COLO668 (cell line): ENCODE data around the gene RHBDD1.
"Not testable (repeated sequence)": the region's sequence is repeated elsewhere in the genome, so short reads cannot be mapped to it uniquely, and the experiment has no call there.

Experiments used
- DNase-seq: peaks from one replicate; lab custom pipeline; 2025; ENCODE audit not compliant: unreplicated experiment; lab: John Stamatoyannopoulos, UW

Gene RHBDD1

DNA sequence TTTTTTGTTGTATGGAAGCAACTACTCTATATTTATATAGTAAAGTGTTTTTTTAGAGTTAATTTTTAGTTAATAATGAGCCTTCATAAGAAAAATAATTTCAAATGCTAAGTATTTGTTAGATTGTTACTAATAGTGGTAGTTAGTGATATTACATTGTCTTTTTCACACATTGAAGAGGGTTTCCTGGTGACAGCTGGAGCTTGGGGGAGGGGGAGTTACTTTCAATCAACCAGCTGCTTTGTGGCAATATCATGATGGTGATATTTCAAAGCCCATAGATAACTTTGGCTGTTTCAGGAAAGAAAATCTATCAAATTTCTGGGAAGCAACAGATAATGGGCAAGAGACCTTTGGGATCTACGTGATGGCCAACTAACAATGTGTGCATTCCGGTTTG, 4.1 kb downstream of the RHBDD1 start:
- DNase-seq, result peak; percentile 42

GRCh38 chr2:226843001-226843400, 7.1 kb downstream of the RHBDD1 start:
- not testable (repeated sequence) for DNase-seq

DNA sequence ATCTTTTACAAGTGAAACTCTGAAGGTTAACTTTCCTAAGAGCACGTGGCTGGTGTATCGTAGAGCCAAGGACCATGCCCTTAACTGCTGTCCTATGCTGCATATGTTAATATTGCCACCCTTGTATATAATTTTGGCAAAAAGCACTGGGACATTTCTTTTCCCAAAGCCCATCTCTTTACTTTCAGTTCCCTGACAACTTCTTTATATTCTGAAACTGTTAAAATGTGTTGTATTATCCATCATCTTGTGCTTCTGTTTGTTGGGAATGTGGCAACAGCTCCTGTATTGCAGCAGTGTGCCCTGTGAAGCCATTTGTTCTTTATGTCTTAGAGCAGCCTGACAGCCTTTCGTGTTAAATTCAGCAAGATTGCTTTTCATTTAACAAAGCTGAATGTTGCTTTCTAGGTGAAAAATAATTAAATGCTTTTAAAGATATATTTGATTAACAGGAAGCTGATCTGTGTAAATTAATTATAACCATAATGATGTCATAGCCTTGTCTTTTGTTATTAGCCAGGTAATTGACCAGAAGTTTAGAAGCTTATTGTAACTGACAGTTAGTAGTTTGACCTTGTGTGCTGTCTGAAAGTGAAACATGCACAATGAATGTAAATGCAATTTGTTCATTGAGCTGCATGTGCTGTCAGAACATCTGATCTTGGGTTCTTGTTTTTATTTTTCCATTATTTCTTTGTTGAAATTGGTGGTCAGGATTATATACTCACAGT, 9.7 kb downstream of the RHBDD1 start:
- DNase-seq, result no peak

- no peak for DNase-seq
Observed at GRCh38 chr2:226847090-226847489, 11.2 kb downstream of the RHBDD1 start.

- no peak for DNase-seq
Observed at GRCh38 chr2:226847511-226847910, 11.7 kb downstream of the RHBDD1 start.

DNA sequence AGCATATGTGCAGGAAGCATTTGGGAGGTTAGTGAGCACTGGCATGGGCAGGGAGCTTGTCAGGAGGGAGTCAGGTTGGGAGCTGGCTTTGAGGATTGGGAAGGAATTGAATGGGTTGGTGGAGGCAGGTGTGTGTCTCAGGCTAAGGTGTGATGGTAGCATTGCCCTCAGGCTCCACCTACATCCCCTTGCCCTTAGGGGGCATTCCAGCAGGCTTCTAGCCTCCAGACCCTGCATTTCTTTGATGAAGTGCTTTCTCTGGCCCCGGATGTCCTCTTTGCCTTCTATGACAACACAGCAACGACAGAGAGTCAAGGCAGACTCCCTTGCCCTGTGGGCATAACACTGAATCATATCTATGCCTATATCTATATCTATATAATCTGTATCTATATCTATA, 13.5 kb downstream of the RHBDD1 start:
- no peak for DNase-seq

- no peak for DNase-seq
Observed at GRCh38 chr2:226850024-226850423, 14.2 kb downstream of the RHBDD1 start.

DNA sequence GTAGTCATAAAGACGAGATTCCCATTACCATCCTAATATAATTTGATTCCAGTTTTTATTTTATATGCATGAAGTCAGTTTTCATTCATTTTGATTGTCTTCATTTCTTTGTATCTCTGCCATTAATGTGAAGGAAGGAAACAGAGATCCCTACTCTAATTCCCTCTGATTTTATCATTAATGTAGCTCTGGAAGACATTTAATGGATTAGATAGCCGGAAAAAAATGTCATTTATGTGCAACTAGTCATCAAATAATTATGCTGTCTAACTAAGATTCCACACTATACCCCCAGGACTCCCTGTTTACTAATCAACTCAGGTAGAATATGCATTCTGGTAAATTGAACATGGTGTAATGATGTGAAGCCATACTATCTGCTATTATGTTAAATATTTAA, 19.9 kb downstream of the RHBDD1 start:
- no peak for DNase-seq

DNA sequence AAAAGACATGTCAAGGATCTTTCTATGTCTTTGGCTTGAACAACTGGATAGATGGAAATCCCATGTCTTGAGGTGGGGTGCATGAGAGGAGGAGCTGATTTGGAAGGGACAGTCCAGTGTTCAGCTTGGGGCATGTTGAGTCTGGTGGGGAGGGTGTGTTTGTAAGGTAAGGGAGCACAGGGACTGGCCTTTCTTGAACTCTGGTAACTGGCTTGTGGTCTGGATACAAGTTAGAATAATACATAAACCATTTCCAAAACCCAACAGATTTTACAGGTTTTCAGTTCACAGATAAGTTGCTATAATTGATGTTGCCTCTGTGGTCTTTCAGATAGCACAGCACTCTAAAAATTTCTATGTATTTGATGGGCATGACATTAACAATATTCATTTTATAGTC, 24.2 kb downstream of the RHBDD1 start:
- DNase-seq, result no peak

GRCh38 chr2:226862623-226863022, 26.8 kb downstream of the RHBDD1 start:
- no peak for DNase-seq

DNA sequence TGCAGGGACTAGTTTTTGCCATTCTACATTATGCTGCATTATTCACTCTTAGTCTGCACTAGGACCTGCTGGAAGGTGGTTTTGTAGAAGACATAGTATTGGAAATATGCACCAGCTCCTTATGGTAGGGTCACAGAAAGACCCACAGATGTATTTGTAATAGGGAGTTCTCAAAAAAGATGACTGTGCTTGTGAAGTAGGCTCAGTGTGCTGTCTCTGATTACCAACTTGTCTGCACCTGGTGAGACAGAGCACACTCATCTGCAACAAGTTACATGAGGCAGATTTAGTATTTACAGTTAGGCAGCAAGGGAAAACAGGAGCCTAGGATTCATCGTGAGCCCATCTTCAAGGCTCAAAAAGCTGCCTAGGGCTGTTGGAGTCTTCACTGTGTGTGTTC, 29.4 kb downstream of the RHBDD1 start:
- no peak for DNase-seq

GRCh38 chr2:226865710-226866109, 29.9 kb downstream of the RHBDD1 start:
- DNase-seq, result no peak

DNA sequence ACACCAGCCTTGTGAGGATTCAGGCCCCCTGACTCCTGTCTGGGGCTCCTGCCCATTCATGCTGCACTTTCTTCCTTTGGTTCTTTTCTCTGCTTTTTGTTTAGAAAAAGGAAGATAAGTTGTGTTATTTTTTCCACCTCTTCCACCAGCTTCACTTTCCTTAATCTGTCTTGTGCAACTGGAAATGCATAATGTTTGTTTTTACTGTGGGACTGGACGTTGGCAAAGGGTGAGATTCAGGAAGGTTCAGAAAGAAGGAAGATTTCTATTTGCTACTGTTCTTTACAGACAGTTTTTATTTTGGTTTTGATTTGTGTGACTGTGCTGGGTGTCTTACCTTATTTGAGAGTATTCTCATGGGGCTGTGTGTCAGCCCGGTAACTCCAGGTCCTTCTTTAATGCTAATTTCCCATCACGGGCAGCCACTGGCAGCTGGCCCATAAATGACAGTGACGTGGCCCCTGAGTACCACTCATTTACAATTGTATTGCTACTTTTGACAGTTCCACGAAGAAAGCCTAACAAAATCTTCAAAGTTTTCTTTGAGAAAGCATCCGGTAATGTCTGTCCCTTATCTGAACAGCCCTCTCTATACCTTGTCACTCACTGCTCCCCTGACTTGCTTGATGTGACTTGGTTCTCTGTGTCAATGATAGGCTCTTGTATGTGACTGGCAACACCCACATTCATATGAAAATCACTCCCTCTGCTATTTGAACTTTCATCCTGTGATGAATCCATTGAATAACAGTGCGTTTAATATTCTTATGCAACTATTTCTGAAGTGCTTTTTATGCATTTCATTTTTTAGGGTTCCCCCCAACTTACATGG, 32.7 kb downstream of the RHBDD1 start:
- DNase-seq, result no peak

GRCh38 chr2:226869371-226869770, 33.5 kb downstream of the RHBDD1 start:
- DNase-seq, result no peak

DNA sequence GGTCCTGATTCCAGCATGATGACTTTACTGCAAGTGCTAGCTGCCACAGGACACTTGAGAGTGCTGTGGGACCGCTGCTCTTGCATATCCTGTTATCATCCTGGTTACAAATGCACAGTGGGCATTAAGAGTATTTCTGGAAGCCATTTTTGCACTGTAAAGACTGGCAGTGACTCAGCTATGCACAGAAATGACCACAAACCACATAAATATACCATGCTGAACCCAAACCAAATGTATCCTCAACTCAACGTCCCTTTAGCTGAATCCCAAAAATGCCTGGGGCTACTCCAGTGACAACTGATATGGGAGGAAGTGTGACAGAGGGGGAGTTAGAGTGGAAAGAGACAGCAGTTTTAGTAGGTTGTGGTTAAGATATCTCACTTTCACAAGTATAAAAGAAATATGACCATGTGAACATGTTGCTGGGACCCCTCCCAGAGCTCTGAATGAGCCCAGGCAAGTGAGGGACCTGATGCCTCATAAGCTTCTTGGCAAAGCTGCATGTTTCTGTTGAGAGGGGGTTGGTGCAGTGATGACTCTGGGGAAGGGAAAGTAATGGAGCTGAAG, 37.3 kb downstream of the RHBDD1 start:
- no peak for DNase-seq

DNA sequence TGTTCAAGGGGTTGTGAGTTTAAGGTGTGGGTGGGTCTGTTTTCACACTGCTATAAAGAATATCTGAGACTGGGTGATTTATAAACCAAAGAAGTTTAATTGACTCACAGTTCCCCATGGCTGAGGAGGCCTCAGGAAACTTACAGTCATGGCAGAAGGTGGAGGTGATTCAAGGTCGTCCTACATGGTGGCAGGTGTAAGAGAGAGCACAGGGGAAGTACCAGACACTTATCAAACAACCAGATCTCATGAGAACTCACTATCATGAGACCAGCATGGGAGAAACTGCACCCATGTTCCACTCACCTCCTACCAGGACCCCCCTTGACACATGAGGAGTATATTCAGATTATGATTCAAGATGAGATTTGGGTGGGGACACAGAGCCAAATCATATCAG, 38.0 kb downstream of the RHBDD1 start:
- DNase-seq, result no peak

DNA sequence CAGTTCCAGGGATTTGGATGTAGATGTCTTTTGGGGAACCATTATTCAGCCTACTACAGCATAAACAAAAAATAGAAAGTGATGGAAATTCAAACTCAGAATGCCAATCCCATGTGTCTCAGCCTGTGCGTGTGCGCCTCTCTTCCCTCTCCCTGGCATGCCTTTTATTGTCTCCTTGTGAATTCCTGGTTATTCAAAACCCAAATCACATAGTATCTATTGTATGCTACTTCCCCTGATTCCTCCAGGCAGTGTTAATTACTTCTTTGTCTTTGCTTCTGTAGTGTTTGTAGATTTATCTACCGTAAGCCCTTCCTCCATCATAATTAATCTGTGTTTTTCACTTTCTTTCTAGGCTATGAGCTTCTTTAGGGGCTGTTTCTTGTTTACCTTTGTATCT, 38.9 kb downstream of the RHBDD1 start:
- no peak for DNase-seq

- DNase-seq, result no peak
Observed at GRCh38 chr2:226875438-226876225, 39.8 kb downstream of the RHBDD1 start.

DNA sequence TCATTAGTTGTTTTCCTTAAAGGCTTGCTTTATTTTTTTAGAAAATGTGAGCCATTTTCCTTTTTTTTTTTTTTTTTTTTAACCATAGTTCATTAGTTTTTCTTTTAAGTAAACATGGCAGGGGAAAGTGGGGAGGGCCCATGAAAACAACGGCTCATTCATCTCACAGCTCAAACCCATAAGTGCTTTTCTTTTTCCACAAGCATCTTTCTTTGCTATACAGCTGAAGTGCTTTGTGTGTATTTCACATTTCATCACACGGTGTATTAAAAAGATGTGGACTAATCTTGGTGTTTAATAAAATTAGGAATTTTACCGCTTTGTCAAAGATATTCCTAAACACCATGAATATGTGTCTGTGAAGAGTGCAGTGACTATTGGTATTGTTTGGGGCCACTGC, 41.6 kb downstream of the RHBDD1 start:
- no peak for DNase-seq

DNA sequence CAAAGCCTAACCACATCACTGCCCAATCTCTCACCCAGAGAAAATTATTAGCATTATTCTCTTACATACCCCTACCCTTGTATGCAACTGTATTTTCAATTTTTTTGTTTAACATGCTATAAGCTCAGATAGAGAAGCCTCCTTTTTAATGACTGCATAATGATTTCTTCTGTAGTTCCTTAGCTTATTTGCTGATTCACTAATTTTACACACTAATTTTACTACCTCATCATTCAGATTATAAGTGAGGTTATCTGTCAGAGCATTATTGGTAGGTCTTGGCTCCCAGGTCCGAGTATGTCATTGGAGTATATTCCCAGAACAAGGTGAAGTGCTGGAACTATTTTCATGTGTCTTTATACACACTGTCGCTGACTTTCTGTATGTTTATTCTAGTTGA, 45.4 kb downstream of the RHBDD1 start:
- no peak for DNase-seq

GRCh38 chr2:226882606-226883005, 46.8 kb downstream of the RHBDD1 start:
- DNase-seq, result no peak
